Activated naive CD8-positive, alpha-beta T cell treated with anti-CD3 and anti-CD28 coated beads, Interleukin-2, amount 10 ng/mL, durations not matched to agents 7 days and 5 days (primary cell): ENCODE data around the gene SPEM3. TPM values are rescaled to one million over a fixed set of nuclear protein-coding genes. Genes with fewer than 3 reads are reported as not detected.
"Not testable (repeated sequence)": the region's sequence is repeated elsewhere in the genome, so short reads cannot be mapped to it uniquely, and the experiment has no call there.

ENCODE experiments used
- ATAC-seq: fragments of 150-1000 bp; cut with Tn5 transposase; one replicate; pipeline ENCODE4 v1.10.0; 2021; ENCODE audit warnings: low read depth, moderate library complexity
- POLR2A ChIA-PET: fragments of 350-600 bp; sonication (Branson Sonifier 250); formaldehyde crosslinking; loops from one replicate; lab custom pipeline; 2021; ENCODE audit warnings: antibody characterized with exemption; lab: Charles Lee
- DNase-seq: peaks from one replicate; pipeline ENCODE4 v3.0.0; 2021
- H3K27ac Mint-ChIP-seq: one replicate; pipeline ENCODE4 v1.8.0; 2022; ENCODE audit warnings: mild to moderate bottlenecking, mixed read lengths
- H3K27me3 Mint-ChIP-seq: one replicate; pipeline ENCODE4 v1.8.0; 2022; ENCODE audit warnings: mild to moderate bottlenecking, moderate library complexity, mixed read lengths
- H3K36me3 Mint-ChIP-seq: one replicate; pipeline ENCODE4 v1.8.0; 2021; ENCODE audit warnings: mild to moderate bottlenecking, mixed read lengths
- H3K4me1 Mint-ChIP-seq: one replicate; pipeline ENCODE4 v1.8.0; 2021; ENCODE audit warnings: mixed read lengths
- H3K4me3 Mint-ChIP-seq: one replicate; pipeline ENCODE4 v1.8.0; 2022; ENCODE audit warnings: mild to moderate bottlenecking, moderate library complexity, mixed read lengths
- H3K9me3 Mint-ChIP-seq: one replicate; pipeline ENCODE4 v1.8.0; 2021; ENCODE audit warnings: mixed read lengths
- total RNA-seq, 2 experiments: library from RNA; stranded (reverse); gene quantifications; one replicate each; pipeline ENCODE4 v1.2.3, GENCODE V29; 2021

Gene SPEM3
- total RNA-seq, 2 experiments from 2014 or later, result not detected

- ATAC-seq (peak; percentile 5), DNase-seq (no peak)
- peak overlapping the region; percentile 89 for H3K27ac Mint-ChIP-seq
- H3K9me3 Mint-ChIP-seq, result no peaks in the 10 kb centered on the region
- H3K4me1 Mint-ChIP-seq, result peaks cover 47% of the 10 kb centered on the region
- peak overlapping the region; percentile 95 for H3K4me3 Mint-ChIP-seq
- peaks cover 13% of the 10 kb centered on the region for H3K36me3 Mint-ChIP-seq
- no peaks in the 10 kb centered on the region for H3K27me3 Mint-ChIP-seq
- POLR2A ChIA-PET, result interaction anchor here (1.1 to 7.4 kb wide), 11 partner anchors 9 to 148 kb away, joined by 3 to 94 read pairs (median 13); partner anchors contain the start of genes CHRNB1, FGF11, NEURL4 and POLR2A
Observed at GRCh38 chr17:7477392-7478275, 49.0 kb downstream of the SPEM3 start.

GRCh38 chr17:7478276-7479212, 49.9 kb downstream of the SPEM3 start:
- ATAC-seq (peak; percentile 31), DNase-seq (peak; percentile 79)
- POLR2A ChIA-PET, result interaction anchor here (0.6 to 7.4 kb wide), 19 partner anchors 8 to 206 kb away, joined by 3 to 94 read pairs (median 6); partner anchors contain the start of genes ACAP1, CHRNB1, FGF11 and NEURL4
- Mint-ChIP-seq H3K4me1 (peaks cover 49% of the 10 kb centered on the region), H3K27ac (peak overlapping the region; percentile 89), H3K36me3 (peaks cover 13% of the 10 kb centered on the region), H3K9me3 (no peaks in the 10 kb centered on the region), H3K27me3 (no peaks in the 10 kb centered on the region), H3K4me3 (peak overlapping the region; percentile 95)

GRCh38 chr17:7479213-7480088, 50.8 kb downstream of the SPEM3 start, which contains the start of gene ZBTB4:
Gene ZBTB4, minus strand, starts transcription at chr17:7479631. Its CDS starts 12,830 bp downstream, at chr17:7466801.
- DNase-seq (peak; percentile 82), ATAC-seq (peak; percentile 7)
- H3K27me3 Mint-ChIP-seq, result no peaks in the 10 kb centered on the region
- POLR2A ChIA-PET, result interaction anchor here (0.6 to 7.4 kb wide), 24 partner anchors 7 to 917 kb away, joined by 3 to 94 read pairs (median 4); partner anchors contain the start of genes ACAP1, CHRNB1, FGF11 and FXR2
- H3K4me1 Mint-ChIP-seq, result peaks cover 49% of the 10 kb centered on the region
- H3K27ac Mint-ChIP-seq, result peak within 1 kb of the TSS; percentile 94
- H3K9me3 Mint-ChIP-seq, result no peaks in the 10 kb centered on the region
- H3K4me3 Mint-ChIP-seq, result peak within 1 kb of the TSS; percentile 95
- H3K36me3 Mint-ChIP-seq, result peaks cover 13% of the 10 kb centered on the region

GRCh38 chr17:7480089-7480384, 51.4 kb downstream of the SPEM3 start:
- no peaks in the 10 kb centered on the region for H3K9me3 Mint-ChIP-seq
- DNase-seq, result no peak
- H3K27ac Mint-ChIP-seq, result peak overlapping the region; percentile 94
- no peak for ATAC-seq
- peak overlapping the region; percentile 92 for H3K4me3 Mint-ChIP-seq
- peaks cover 15% of the 10 kb centered on the region for H3K36me3 Mint-ChIP-seq
- H3K4me1 Mint-ChIP-seq, result peaks cover 49% of the 10 kb centered on the region
- no peaks in the 10 kb centered on the region for H3K27me3 Mint-ChIP-seq
- POLR2A ChIA-PET, result interaction anchor here (0.6 to 7.4 kb wide), 19 partner anchors 6 to 207 kb away, joined by 3 to 94 read pairs (median 5); partner anchors contain the start of genes ACAP1, CHRNB1, FGF11 and FXR2

GRCh38 chr17:7481275-7481674, 52.6 kb downstream of the SPEM3 start, which contains the start of gene SLC35G6:
Gene SLC35G6, plus strand, starts transcription at chr17:7481446. Its CDS starts 71 bp downstream, at chr17:7481517.
- H3K36me3 Mint-ChIP-seq, result peaks cover 23% of the 10 kb centered on the region
- H3K27me3 Mint-ChIP-seq, H3K9me3 Mint-ChIP-seq, DNase-seq, ATAC-seq: not testable (repeated sequence)
- H3K4me3 Mint-ChIP-seq, result peak within 1 kb of the TSS; percentile 94
- H3K4me1 Mint-ChIP-seq, result peaks cover 52% of the 10 kb centered on the region
- POLR2A ChIA-PET, result interaction anchor here (0.6 to 7.4 kb wide), 4 partner anchors 44 to 205 kb away, joined by 3 to 66 read pairs (median 6); partner anchors contain the start of genes TMEM102 and TP53
- peak within 1 kb of the TSS; percentile 99 for H3K27ac Mint-ChIP-seq

GRCh38 chr17:7481842-7482741, 53.4 kb downstream of the SPEM3 start:
- DNase-seq, H3K27me3 Mint-ChIP-seq, H3K9me3 Mint-ChIP-seq, ATAC-seq: not testable (repeated sequence)
- Mint-ChIP-seq H3K27ac (peak overlapping the region; percentile 99), H3K36me3 (peaks cover 23% of the 10 kb centered on the region), H3K4me1 (peaks cover 49% of the 10 kb centered on the region), H3K4me3 (peak overlapping the region; percentile 94)
- POLR2A ChIA-PET, result interaction anchor here (0.6 to 7.4 kb wide), 7 partner anchors 20 to 205 kb away, joined by 4 to 66 read pairs (median 46); partner anchors contain the start of genes TMEM102, TP53 and WRAP53

Other genes with a start within 250 kb of the SPEM3 start
- gene ASGR1, start 249.5 kb upstream of the SPEM3 start, total RNA-seq, result 1 to 10 TPM; 1.1 to 1.5 TPM
- 10 to 100 TPM; 21.2 to 22.4 TPM for gene DLG4, start 209.0 kb upstream of the SPEM3 start, total RNA-seq
- 100 to 1,000 TPM; 417 to 434 TPM for gene ACADVL, start 208.9 kb upstream of the SPEM3 start, total RNA-seq
- 10 to 100 TPM; 62.1 to 67.3 TPM for gene DVL2, start 194.3 kb upstream of the SPEM3 start, total RNA-seq
- 10 to 100 TPM; 49.9 to 50.4 TPM for gene PHF23, start 189.4 kb upstream of the SPEM3 start, total RNA-seq
- gene GABARAP, start 186.4 kb upstream of the SPEM3 start, total RNA-seq, result 100 to 1,000 TPM; 244 to 251 TPM
- gene CTDNEP1, start 177.1 kb upstream of the SPEM3 start, total RNA-seq, result 100 to 1,000 TPM; 157 to 160 TPM
- 10 to 100 TPM; 49.5 to 52.0 TPM for gene ELP5, start 176.6 kb upstream of the SPEM3 start, total RNA-seq
- 1 to 10 TPM; 1.7 to 2.6 TPM for gene CLDN7, start 166.4 kb upstream of the SPEM3 start, total RNA-seq
- not detected for gene SLC2A4, start 147.1 kb upstream of the SPEM3 start, total RNA-seq
- 1 to 10 TPM in 1 of 2 experiments, under 1 TPM in 1; 0.37 to 1.2 TPM for gene YBX2, start 134.2 kb upstream of the SPEM3 start, total RNA-seq
- gene EIF5A, start 121.2 kb upstream of the SPEM3 start, total RNA-seq, result 100 to 1,000 TPM; 420 to 451 TPM
- gene GPS2, start 113.5 kb upstream of the SPEM3 start, total RNA-seq, result 10 to 100 TPM; 97.1 to 98.5 TPM
- gene NEURL4, start 99.5 kb upstream of the SPEM3 start, total RNA-seq, result 10 to 100 TPM; 53.4 to 58.6 TPM
- 100 to 1,000 TPM; 710 to 756 TPM for gene ACAP1, start 92.3 kb upstream of the SPEM3 start, total RNA-seq
- gene KCTD11, start 76.7 kb upstream of the SPEM3 start, total RNA-seq, result 1 to 10 TPM; 8.1 to 8.7 TPM
- gene TMEM95, start 73.7 kb upstream of the SPEM3 start, total RNA-seq, result not detected
- 1 to 10 TPM; 5.2 to 6.5 TPM for gene TNK1, start 47.8 kb upstream of the SPEM3 start, total RNA-seq
- gene PLSCR3, start 34.3 kb upstream of the SPEM3 start, total RNA-seq, result 10 to 100 TPM; 79.3 to 82.1 TPM
- 10 to 100 TPM; 52.9 to 55.6 TPM for gene TMEM256, start 24.8 kb upstream of the SPEM3 start, total RNA-seq
- 1 to 10 TPM; 8.0 to 8.7 TPM for gene NLGN2, start 21.0 kb upstream of the SPEM3 start, total RNA-seq
- not detected for gene SPEM1, start 8.5 kb upstream of the SPEM3 start, total RNA-seq
- gene SPEM2, start 3.2 kb upstream of the SPEM3 start, total RNA-seq, result not detected
- gene TMEM102, start 6.6 kb downstream of the SPEM3 start, total RNA-seq, result 10 to 100 TPM; 15.7 to 17.7 TPM
- gene FGF11, start 10.7 kb downstream of the SPEM3 start, total RNA-seq, result 10 to 100 TPM; 25.4 to 28.5 TPM
- 10 to 100 TPM; 15.2 to 15.7 TPM for gene CHRNB1, start 16.2 kb downstream of the SPEM3 start, total RNA-seq
- 10 to 100 TPM; 56.0 to 58.6 TPM for gene ZBTB4, start 50.8 kb downstream of the SPEM3 start, total RNA-seq
- not detected for gene SLC35G6, start 52.6 kb downstream of the SPEM3 start, total RNA-seq
- gene POLR2A, start 55.5 kb downstream of the SPEM3 start, total RNA-seq, result 100 to 1,000 TPM; 192 to 214 TPM
- 10 to 100 TPM; 93.0 to 95.7 TPM for gene TNFSF12, start 120.2 kb downstream of the SPEM3 start, total RNA-seq
- 1 to 10 TPM; 8.2 to 8.4 TPM for gene TNFSF13, start 129.9 kb downstream of the SPEM3 start, total RNA-seq
- gene SENP3, start 133.1 kb downstream of the SPEM3 start, total RNA-seq, result 10 to 100 TPM; 43.7 to 50.2 TPM
- gene CD68, start 150.8 kb downstream of the SPEM3 start, total RNA-seq, result 10 to 100 TPM; 32.5 to 33.9 TPM
- gene MPDU1, start 155.0 kb downstream of the SPEM3 start, total RNA-seq, result 10 to 100 TPM; 50.2 TPM
- gene SOX15, start 161.2 kb downstream of the SPEM3 start, total RNA-seq, result under 1 TPM; 0.30 to 0.57 TPM
- gene FXR2, start 186.0 kb downstream of the SPEM3 start, total RNA-seq, result 10 to 100 TPM; 37.7 to 38.2 TPM
- gene SAT2, start 199.0 kb downstream of the SPEM3 start, total RNA-seq, result 10 to 100 TPM; 40.0 to 41.2 TPM
- not detected for gene SHBG, start 201.3 kb downstream of the SPEM3 start, total RNA-seq
- gene ATP1B2, start 222.1 kb downstream of the SPEM3 start, total RNA-seq, result under 1 TPM; 0.14 to 0.42 TPM